ENCODE results near the gene USP28. TPM values are rescaled to one million over a fixed set of nuclear protein-coding genes. Genes with fewer than 3 reads are reported as not detected.

Gene USP28
- total and polyA plus RNA-seq, 11 donors = 28.8 to 172 (median 122) TPM

DNA sequence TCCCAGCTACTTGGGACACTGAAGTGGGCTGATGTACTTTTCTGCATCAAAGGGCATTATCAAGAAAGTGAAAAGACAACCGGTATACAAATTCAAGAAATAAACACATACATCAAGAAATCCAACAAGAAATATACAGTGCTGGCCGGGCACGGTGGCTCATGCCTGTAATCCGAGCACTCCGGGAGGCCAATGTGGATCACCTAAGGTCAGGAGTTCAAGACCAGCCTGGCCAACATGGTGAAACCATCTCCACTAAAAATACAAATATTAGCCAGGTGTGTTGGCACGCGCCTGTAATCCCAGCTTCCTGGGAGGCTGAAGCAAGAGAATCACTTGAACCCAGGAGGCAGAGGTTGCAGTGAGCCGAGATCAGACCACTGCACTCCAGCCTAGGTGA, 9.5 kb downstream of the USP28 start:
- no peak overlapping the region for H3K4me3 ChIP-seq
- H3K27ac ChIP-seq = peak overlapping the region in 6 of 12 donors; percentile 0 to 49 (median 15)
- TF ChIP-seq, protein P1, sequence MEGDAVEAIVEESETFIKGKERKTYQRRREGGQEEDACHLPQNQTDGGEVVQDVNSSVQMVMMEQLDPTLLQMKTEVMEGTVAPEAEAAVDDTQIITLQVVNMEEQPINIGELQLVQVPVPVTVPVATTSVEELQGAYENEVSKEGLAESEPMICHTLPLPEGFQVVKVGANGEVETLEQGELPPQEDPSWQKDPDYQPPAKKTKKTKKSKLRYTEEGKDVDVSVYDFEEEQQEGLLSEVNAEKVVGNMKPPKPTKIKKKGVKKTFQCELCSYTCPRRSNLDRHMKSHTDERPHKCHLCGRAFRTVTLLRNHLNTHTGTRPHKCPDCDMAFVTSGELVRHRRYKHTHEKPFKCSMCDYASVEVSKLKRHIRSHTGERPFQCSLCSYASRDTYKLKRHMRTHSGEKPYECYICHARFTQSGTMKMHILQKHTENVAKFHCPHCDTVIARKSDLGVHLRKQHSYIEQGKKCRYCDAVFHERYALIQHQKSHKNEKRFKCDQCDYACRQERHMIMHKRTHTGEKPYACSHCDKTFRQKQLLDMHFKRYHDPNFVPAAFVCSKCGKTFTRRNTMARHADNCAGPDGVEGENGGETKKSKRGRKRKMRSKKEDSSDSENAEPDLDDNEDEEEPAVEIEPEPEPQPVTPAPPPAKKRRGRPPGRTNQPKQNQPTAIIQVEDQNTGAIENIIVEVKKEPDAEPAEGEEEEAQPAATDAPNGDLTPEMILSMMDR (IDR thresholded peaks at IDR 0.05) = no peak
- no peak for TF ChIP-seq POLR2A (IDR thresholded peaks at IDR 0.05)
- H3K27me3 ChIP-seq = no peaks in the 10 kb centered on the region
- intact Hi-C loops (cut with DNase I) = no loop called here
- H3K36me3 ChIP-seq = peaks cover 0 to 23% (median 0%) of the 10 kb centered on the region in 9 donors
- H3K4me1 ChIP-seq = peaks cover 0 to 60% (median 7%) of the 10 kb centered on the region in 12 donors
- no peaks in the 10 kb centered on the region for H3K9me3 ChIP-seq
- ATAC-seq = no peak
- 86 to 94% (median 90%) methylated on average over 8 of the region's 8 CpGs for WGBS, 4 donors
- no peak for DNase-seq

DNA sequence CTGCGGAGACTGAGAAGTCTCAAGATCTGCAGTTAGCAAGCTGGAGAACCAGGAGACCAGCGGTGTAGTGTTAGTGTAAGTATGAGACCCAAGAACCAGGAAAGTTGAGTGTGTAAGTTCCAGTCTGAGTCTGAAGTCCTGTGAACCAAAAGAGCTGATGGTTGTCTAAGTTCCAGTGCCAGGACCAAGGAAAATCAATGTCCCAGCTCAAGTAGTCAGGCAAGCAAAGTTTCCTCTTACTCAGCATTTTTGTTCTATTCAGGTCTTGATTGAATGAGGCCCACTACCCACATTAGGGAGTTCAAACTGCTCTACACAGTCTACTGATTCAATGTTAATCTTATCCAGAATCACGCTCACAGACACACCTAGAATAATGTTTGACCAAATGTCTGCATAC, 11.0 kb downstream of the USP28 start:
- 93 to 97% (median 96%) methylated on average over 3 of the region's 3 CpGs for WGBS, 4 donors
- no peak for DNase-seq
- peak overlapping the region in 3 of 12 donors; percentile 17 to 49 (median 45) for H3K27ac ChIP-seq
- intact Hi-C loops (cut with DNase I) = no loop called here
- peaks cover 2 to 60% (median 12%) of the 10 kb centered on the region in 12 donors for H3K4me1 ChIP-seq
- H3K27me3 ChIP-seq = no peaks in the 10 kb centered on the region
- H3K36me3 ChIP-seq = peaks cover 0 to 23% (median 0%) of the 10 kb centered on the region in 9 donors
- no peak for ATAC-seq
- no peak overlapping the region for H3K4me3 ChIP-seq
- H3K9me3 ChIP-seq = no peaks in the 10 kb centered on the region
- no peak for TF ChIP-seq POLR2A (IDR thresholded peaks at IDR 0.05)
- TF ChIP-seq, protein P1 (IDR thresholded peaks at IDR 0.05) = no peak

DNA sequence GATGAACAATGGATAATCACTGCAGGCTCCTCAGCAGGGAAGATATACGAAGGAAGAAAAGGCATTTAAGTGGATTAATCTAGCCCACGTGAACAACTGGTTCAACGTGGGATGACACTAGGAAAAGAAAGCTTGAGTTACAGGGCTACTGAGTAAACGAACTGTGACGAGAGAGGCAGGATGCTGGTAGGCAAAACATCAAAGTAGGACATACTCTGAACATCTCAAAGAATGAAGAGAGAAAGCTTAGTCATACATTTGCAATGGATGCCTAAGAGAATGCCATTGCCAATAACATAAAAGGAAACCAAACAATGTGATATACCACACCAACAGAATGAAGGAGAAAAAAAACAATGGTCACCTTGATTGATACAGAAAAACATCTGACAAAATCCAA, 12.9 kb downstream of the USP28 start:
- Histone ChIP-seq H3K27ac (peak overlapping the region in 3 of 12 donors; percentile 3 to 39 (median 4)), H3K4me3 (no peak overlapping the region), H3K27me3 (no peaks in the 10 kb centered on the region), H3K4me1 (peaks cover 2 to 63% (median 13%) of the 10 kb centered on the region in 12 donors), H3K36me3 (peaks cover 0 to 14% (median 0%) of the 10 kb centered on the region in 9 donors), H3K9me3 (no peaks in the 10 kb centered on the region)
- no peak for DNase-seq
- intact Hi-C loops (cut with DNase I) = no loop called here
- WGBS, 4 donors = 45 to 52% (median 46%) methylated on average over 5 of the region's 5 CpGs
- TF ChIP-seq, protein P1 (IDR thresholded peaks at IDR 0.05) = no peak
- ATAC-seq = no peak

DNA sequence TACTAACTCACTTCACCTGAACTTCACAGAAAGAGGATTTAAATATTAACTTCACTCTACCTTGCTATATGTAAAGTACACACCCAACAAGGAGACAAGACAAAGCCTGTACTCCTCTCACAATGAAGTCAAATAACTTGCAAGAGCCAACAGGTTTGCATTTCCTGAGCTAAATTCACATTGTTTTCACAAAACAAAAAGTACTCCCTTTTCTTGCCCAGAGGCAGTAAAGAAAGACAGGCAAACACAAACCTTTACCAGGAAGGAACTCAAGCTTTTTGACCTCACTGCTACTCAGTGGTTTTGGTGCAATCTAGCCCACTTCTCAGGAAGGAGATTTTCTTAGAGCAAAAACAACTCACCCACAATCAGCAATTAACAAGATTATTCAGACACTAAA, 15.7 kb downstream of the USP28 start:
- Histone ChIP-seq H3K27ac (peak overlapping the region in 2 of 12 donors; percentile 17 to 50), H3K27me3 (no peaks in the 10 kb centered on the region), H3K9me3 (no peaks in the 10 kb centered on the region), H3K4me1 (peaks cover 0 to 62% (median 14%) of the 10 kb centered on the region in 12 donors), H3K36me3 (peaks cover 0 to 4% (median 0%) of the 10 kb centered on the region in 9 donors), H3K4me3 (no peak overlapping the region)
- no peak for DNase-seq
- no peak for ATAC-seq
- intact Hi-C loops (cut with DNase I) = no loop called here
- TF ChIP-seq, protein P1 (IDR thresholded peaks at IDR 0.05) = no peak
- no peak for TF ChIP-seq POLR2A (IDR thresholded peaks at IDR 0.05)
